Measurements from ENCODE around the gene ARMC3.

DNA sequence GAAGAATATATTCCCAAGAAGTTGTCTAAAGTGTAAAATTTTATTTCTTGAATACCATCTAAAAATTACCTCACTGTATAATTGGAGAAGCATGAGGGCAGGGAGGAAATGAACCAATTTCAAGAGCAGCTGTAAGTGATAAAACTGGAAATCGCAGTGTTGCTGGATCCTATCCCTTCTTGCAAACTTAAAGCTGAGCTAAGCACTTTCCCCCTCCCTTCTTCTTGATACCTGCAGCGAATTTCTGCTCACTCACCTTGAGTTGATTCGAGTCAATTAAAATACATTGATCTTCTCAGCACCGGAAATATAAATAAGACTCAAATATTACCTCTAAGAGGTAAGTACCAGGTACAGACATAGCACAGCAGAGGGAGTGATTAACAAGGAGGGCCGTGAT, 65.5 kb downstream of the ARMC3 start:
- TF ChIP-seq, protein P1, sequence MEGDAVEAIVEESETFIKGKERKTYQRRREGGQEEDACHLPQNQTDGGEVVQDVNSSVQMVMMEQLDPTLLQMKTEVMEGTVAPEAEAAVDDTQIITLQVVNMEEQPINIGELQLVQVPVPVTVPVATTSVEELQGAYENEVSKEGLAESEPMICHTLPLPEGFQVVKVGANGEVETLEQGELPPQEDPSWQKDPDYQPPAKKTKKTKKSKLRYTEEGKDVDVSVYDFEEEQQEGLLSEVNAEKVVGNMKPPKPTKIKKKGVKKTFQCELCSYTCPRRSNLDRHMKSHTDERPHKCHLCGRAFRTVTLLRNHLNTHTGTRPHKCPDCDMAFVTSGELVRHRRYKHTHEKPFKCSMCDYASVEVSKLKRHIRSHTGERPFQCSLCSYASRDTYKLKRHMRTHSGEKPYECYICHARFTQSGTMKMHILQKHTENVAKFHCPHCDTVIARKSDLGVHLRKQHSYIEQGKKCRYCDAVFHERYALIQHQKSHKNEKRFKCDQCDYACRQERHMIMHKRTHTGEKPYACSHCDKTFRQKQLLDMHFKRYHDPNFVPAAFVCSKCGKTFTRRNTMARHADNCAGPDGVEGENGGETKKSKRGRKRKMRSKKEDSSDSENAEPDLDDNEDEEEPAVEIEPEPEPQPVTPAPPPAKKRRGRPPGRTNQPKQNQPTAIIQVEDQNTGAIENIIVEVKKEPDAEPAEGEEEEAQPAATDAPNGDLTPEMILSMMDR (conservative IDR thresholded peaks at IDR 0.05; ENCODE audit: low read length): no peak
- TF ChIP-seq EZH2phosphoT487 (IDR thresholded peaks at IDR 0.05; ENCODE audit: borderline replicate concordance, low read depth, low read length): no peak

Data from OCI-LY7 (cell line).